GM21360 (cell line): ENCODE results near the gene ETS1.

ENCODE experiments used
- ATAC-seq: cut with Tn5 transposase; IDR thresholded peaks from one replicate; pipeline ENCODE4 v1.9.1; 2021; ENCODE audit warnings: mild to moderate bottlenecking, moderate library complexity; ENCODE audit not compliant: unreplicated experiment

Gene ETS1

GRCh38 chr11:128412847-128413791 lies 174.2 kb downstream of the ETS1 start:
- peak; percentile 62 for ATAC-seq

GRCh38 chr11:128411812-128412211 lies 175.5 kb downstream of the ETS1 start:
- no peak for ATAC-seq

DNA sequence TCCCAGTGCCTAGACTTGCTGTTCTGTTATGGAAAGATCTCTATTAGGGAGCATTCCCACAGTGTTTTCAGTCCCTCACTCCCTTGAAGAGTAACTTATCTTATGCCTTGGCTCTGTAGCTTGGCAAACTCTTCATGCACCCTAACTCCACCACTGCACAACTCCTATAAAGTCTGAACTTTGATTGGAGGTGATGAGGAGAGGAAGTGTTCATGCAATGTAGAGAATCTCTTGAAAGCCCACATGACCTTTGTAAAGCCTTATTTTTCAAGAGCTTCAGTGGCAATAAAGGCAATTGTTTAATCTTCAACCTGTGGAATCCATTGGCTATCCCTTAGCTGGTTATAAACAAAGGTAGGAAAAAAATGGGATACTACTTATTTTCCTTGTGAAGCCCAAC lies 176.2 kb downstream of the ETS1 start:
- no peak for ATAC-seq

- no peak for ATAC-seq
These were observed 177.9 kb downstream of the ETS1 start for GRCh38 chr11:128409476-128409875.
